SU-DHL-6 (cell line): Measurements from ENCODE around the gene KCNAB2.

ENCODE experiments used
- H2AFZ ChIP-seq: fragments of 200-600 bp; sonication (generic); 2 replicates; pipeline ENCODE4 v1.6.1; 2014; ENCODE audit warnings: low read depth, mild to moderate bottlenecking, moderate library complexity, mixed read lengths, antibody characterized with exemption, low read length; ENCODE audit not compliant: severe bottlenecking
- H3F3A ChIP-seq: fragments of 200-600 bp; shearing (Covaris generic); 2 replicates; pipeline ENCODE4 v1.6.0; 2016; ENCODE audit warnings: antibody characterized with exemption, mild to moderate bottlenecking; ENCODE audit not compliant: insufficient read depth
- H3K27ac ChIP-seq: fragments of 200-600 bp; sonication (generic); 2 replicates; pipeline ENCODE4 v1.5.1; 2016; ENCODE audit warnings: low read depth, mild to moderate bottlenecking, low read length, moderate library complexity, mixed read lengths
- H3K27me3 ChIP-seq: fragments of 200-600 bp; sonication (generic), shearing (Covaris generic); 2 replicates; pipeline ENCODE4 v1.6.0; 2014; ENCODE audit warnings: mild to moderate bottlenecking, low read length
- H3K36me3 ChIP-seq: fragments of 200-600 bp; sonication (generic); 2 replicates; pipeline ENCODE4 v1.6.1; 2014; ENCODE audit warnings: mild to moderate bottlenecking, low read length, mixed read lengths
- H3K4me2 ChIP-seq: fragments of 300-600, 200-600 bp; shearing (Covaris generic), sonication (generic); 2 replicates; pipeline ENCODE4 v1.6.0; 2014; ENCODE audit warnings: low read length, low read depth, mild to moderate bottlenecking; ENCODE audit not compliant: poor library complexity, severe bottlenecking
- H3K4me3 ChIP-seq: fragments of 200-600 bp; sonication (generic); 2 replicates; pipeline ENCODE4 v1.5.1; 2014; ENCODE audit warnings: antibody characterized with exemption, low read length, mild to moderate bottlenecking, mixed read lengths; ENCODE audit not compliant: insufficient read depth, poor library complexity, severe bottlenecking
- H3K79me2 ChIP-seq: fragments of 200-600 bp; sonication (generic); 2 replicates; pipeline ENCODE4 v1.6.1; 2014; ENCODE audit warnings: mild to moderate bottlenecking, low read length, moderate library complexity; ENCODE audit not compliant: insufficient read depth
- H3K9ac ChIP-seq: fragments of 200-600 bp; sonication (generic); 2 replicates; pipeline ENCODE4 v1.7.0; 2014; ENCODE audit warnings: mild to moderate bottlenecking, low read length
- H3K9me2 ChIP-seq: fragments of 200-600 bp; sonication (generic); replicated peaks from 2 replicates; pipeline ENCODE4 v1.6.1; 2014; ENCODE audit warnings: low read length; ENCODE audit not compliant: insufficient read depth
- H3K9me3 ChIP-seq: fragments of 200-600 bp; sonication (generic); 2 replicates; pipeline ENCODE4 v1.6.1; 2014; ENCODE audit warnings: low read length, mixed read lengths; ENCODE audit not compliant: insufficient read depth
- H4K20me1 ChIP-seq: fragments of 200-600 bp; sonication (generic); 2 replicates; pipeline ENCODE4 v1.6.1; 2014; ENCODE audit warnings: low read depth, mild to moderate bottlenecking, antibody characterized with exemption, low read length, moderate library complexity, mixed read lengths
- CTCF ChIP-seq: fragments of 200-600 bp; sonication (generic); IDR thresholded peaks from one replicate; pipeline ENCODE4 v1.5.1; 2017; ENCODE audit warnings: antibody characterized with exemption, mild to moderate bottlenecking, low read length, moderate library complexity; ENCODE audit not compliant: insufficient read depth, poor library complexity, severe bottlenecking
- EZH2phosphoT487 ChIP-seq: fragments of 200-600 bp; sonication (generic), shearing (Covaris generic); conservative IDR thresholded peaks from 2 replicates; pipeline ENCODE4 v1.6.1; 2018; ENCODE audit warnings: mild to moderate bottlenecking, antibody characterized with exemption, low read length, moderate library complexity, mixed read lengths

Gene KCNAB2

GRCh38 chr1:6038603-6039002 is 7.1 kb upstream of the KCNAB2 start:
- H2AFZ ChIP-seq: no peak overlapping the region
- no peak for TF ChIP-seq CTCF
- no peak for TF ChIP-seq EZH2phosphoT487
- H4K20me1 ChIP-seq: no peaks in the 10 kb centered on the region
- H3F3A ChIP-seq: no peaks in the 10 kb centered on the region
- H3K4me3 ChIP-seq: no peak overlapping the region
- H3K79me2 ChIP-seq: peaks cover 14% of the 10 kb centered on the region; the same call in 1 of the 2 replicates
- no peak overlapping the region for H3K9ac ChIP-seq
- no peaks in the 10 kb centered on the region for H3K27me3 ChIP-seq
- no peak overlapping the region for H3K27ac ChIP-seq
- H3K36me3 ChIP-seq: no peaks in the 10 kb centered on the region
- H3K4me2 ChIP-seq: no peak overlapping the region
- no peaks in the 10 kb centered on the region for H3K9me2 ChIP-seq
- H3K9me3 ChIP-seq: no peaks in the 10 kb centered on the region

GRCh38 chr1:6039031-6039430 is 6.7 kb upstream of the KCNAB2 start:
- H3K36me3 ChIP-seq: no peaks in the 10 kb centered on the region
- peaks cover 9% of the 10 kb centered on the region; the same call in 1 of the 2 replicates for H3K79me2 ChIP-seq
- TF ChIP-seq EZH2phosphoT487 (no peak), CTCF (no peak)

GRCh38 chr1:6040444-6040843 is 5.2 kb upstream of the KCNAB2 start:
- Histone ChIP-seq H3K9me2 (no peaks in the 10 kb centered on the region), H4K20me1 (no peaks in the 10 kb centered on the region), H3K27ac (no peak overlapping the region), H2AFZ (no peak overlapping the region), H3K9me3 (no peaks in the 10 kb centered on the region), H3K4me3 (no peak overlapping the region), H3K79me2 (no peaks in the 10 kb centered on the region), H3K27me3 (no peaks in the 10 kb centered on the region), H3K4me2 (no peak overlapping the region), H3F3A (no peaks in the 10 kb centered on the region), H3K36me3 (no peaks in the 10 kb centered on the region), H3K9ac (no peak overlapping the region)
- TF ChIP-seq EZH2phosphoT487: no peak
- no peak for TF ChIP-seq CTCF

More at GRCh38 chr1:6039031-6039430, 6.7 kb upstream of the KCNAB2 start:
- Histone ChIP-seq H3K9ac (no peak overlapping the region), H3K4me3 (no peak overlapping the region), H3K9me3 (no peaks in the 10 kb centered on the region), H3F3A (no peaks in the 10 kb centered on the region), H3K27me3 (no peaks in the 10 kb centered on the region), H3K4me2 (no peak overlapping the region), H3K9me2 (no peaks in the 10 kb centered on the region), H2AFZ (no peak overlapping the region), H4K20me1 (no peaks in the 10 kb centered on the region), H3K27ac (no peak overlapping the region)
